HCT116 (cell line): ENCODE data around the gene CDH23. TPM values are rescaled to one million over a fixed set of nuclear protein-coding genes. Genes with fewer than 3 reads are reported as not detected.

Experiments
- ATAC-seq: fragments of 200-7000 bp; cut with Tn5 transposase; 2 replicates; pipeline ENCODE4 v1.9.1; 2020; ENCODE audit warnings: mild to moderate bottlenecking, moderate library complexity
- BruUV-seq: library from RNA; stranded (reverse); fragments of 400-500 nt; replicated peaks from 2 replicates; lab custom pipeline; 2021; lab: Mats Ljungman, UMichigan
- CTCF ChIA-PET: fragments of 300-600 bp; sonication (Branson Sonifier 250); formaldehyde crosslinking; loops from one replicate; lab custom pipeline; 2021; ENCODE audit warnings: antibody characterized with exemption; lab: Charles Lee
- POLR2A ChIA-PET: fragments of 300-600, 350-600 bp; sonication (Branson Sonifier 250); formaldehyde crosslinking; loops from one replicate; lab custom pipeline; 2021; ENCODE audit warnings: antibody characterized with exemption; lab: Charles Lee
- RAD21 ChIA-PET, 2 experiments: fragments of 300-600 bp; sonication (Branson Sonifier 250); formaldehyde crosslinking; loops; one replicate each; lab custom pipeline; 2023; ENCODE audit warnings: low total read pairs in 2 of 2; ENCODE audit not compliant: uncharacterized antibody in 2 of 2, unreplicated experiment in 2 of 2, low non-redundant PET in 1 of 2; lab: Charles Lee
- DNase-seq: peaks from one replicate; pipeline ENCODE4 v3.0.0-alpha.2; 2010; ENCODE audit warnings: low read depth, low spot score
- H2AFZ ChIP-seq: fragments of 200-600 bp; shearing (Covaris generic), sonication (generic); 2 replicates; pipeline ENCODE4 v1.6.1; 2017; ENCODE audit warnings: low read depth, mixed run types, mixed read lengths, antibody characterized with exemption, low read length; ENCODE audit not compliant: poor library complexity, severe bottlenecking
- H3K27ac ChIP-seq: 2 replicates; pipeline ENCODE4 v1.5.1; 2012; ENCODE audit warnings: low read depth, low read length
- H3K27me3 ChIP-seq: fragments of 200-600 bp; sonication (generic); 2 replicates; pipeline ENCODE4 v1.6.1; 2016; ENCODE audit warnings: mixed run types, low read length, mixed read lengths; ENCODE audit not compliant: insufficient read depth
- H3K36me3 ChIP-seq, 2 experiments: fragments of 200-500 bp in 1 of 2; fragments of 200-600 bp in 1 of 2; sonication (Bioruptor generic) in 1 of 2; sonication (generic) in 1 of 2; 2 replicates each; pipeline versions ENCODE4 v1.5.1 to v1.6.1; 2014 to 2016; ENCODE audit warnings: low read length in 2 of 2, inconsistent platforms in 1 of 2, mixed read lengths in 1 of 2, mixed run types in 1 of 2; ENCODE audit not compliant: insufficient read depth in 2 of 2, control insufficient read depth in 1 of 2
- H3K4me1 ChIP-seq, 2 experiments: fragments of 200-600 bp in 1 of 2; sonication (generic) in 1 of 2; 2 replicates each; pipeline versions ENCODE4 v1.5.1 to v1.6.1; 2012 to 2017; ENCODE audit warnings: low read length in 2 of 2, inconsistent platforms in 1 of 2, mild to moderate bottlenecking in 1 of 2, mixed read lengths in 1 of 2, mixed run types in 1 of 2, moderate library complexity in 1 of 2; ENCODE audit not compliant: insufficient read depth in 2 of 2, control insufficient read depth in 1 of 2
- H3K4me2 ChIP-seq: fragments of 200-600 bp; sonication (generic); 2 replicates; pipeline ENCODE4 v1.6.1; 2017; ENCODE audit warnings: mixed run types, low read length, mixed read lengths
- H3K4me3 ChIP-seq, 2 experiments: fragments of 200-600 bp in 1 of 2; sonication (generic) in 1 of 2; replicated peaks in 1 of 2; 2 replicates each; pipeline ENCODE4 v1.5.1; 2011 to 2016; ENCODE audit warnings: low read length in 2 of 2, control low read depth in 1 of 2, low read depth in 1 of 2, mild to moderate bottlenecking in 1 of 2, mixed read lengths in 1 of 2, mixed run types in 1 of 2
- H3K79me2 ChIP-seq: fragments of 200-600 bp; sonication (generic); 2 replicates; pipeline ENCODE4 v1.6.1; 2017; ENCODE audit warnings: mild to moderate bottlenecking, mixed run types, low read length, moderate library complexity, mixed read lengths; ENCODE audit not compliant: insufficient read depth
- H3K9ac ChIP-seq: fragments of 200-600 bp; sonication (generic); 2 replicates; pipeline ENCODE4 v1.6.1; 2016; ENCODE audit warnings: low read length, mixed read lengths
- H3K9me2 ChIP-seq: fragments of 200-600 bp; sonication (generic), shearing (Covaris generic); 2 replicates; pipeline ENCODE4 v1.6.1; 2017; ENCODE audit warnings: mixed run types, mild to moderate bottlenecking, moderate library complexity; ENCODE audit not compliant: insufficient read depth
- H3K9me3 ChIP-seq, 2 experiments: fragments of 200-500 bp in 1 of 2; fragments of 200-600 bp in 1 of 2; sonication (Bioruptor generic) in 1 of 2; sonication (generic) in 1 of 2; 2 replicates each; pipeline ENCODE4 v1.6.1; 2014 to 2017; ENCODE audit warnings: low read length in 2 of 2, mixed read lengths in 2 of 2, inconsistent platforms in 1 of 2, low read depth in 1 of 2, mild to moderate bottlenecking in 1 of 2, mixed run types in 1 of 2, moderate library complexity in 1 of 2; ENCODE audit not compliant: control insufficient read depth in 1 of 2, insufficient read depth in 1 of 2
- H4K20me1 ChIP-seq: fragments of 200-600 bp; sonication (generic), shearing (Covaris generic); 2 replicates; pipeline ENCODE4 v1.6.1; 2017; ENCODE audit warnings: mixed run types, mild to moderate bottlenecking, moderate library complexity; ENCODE audit not compliant: insufficient read depth
- CEBPB ChIP-seq: IDR thresholded peaks from 2 replicates; pipeline ENCODE4 v1.6.1; 2012; ENCODE audit warnings: low read depth
- ELF1 ChIP-seq: IDR thresholded peaks from 2 replicates; pipeline ENCODE4 v1.6.1; 2012; ENCODE audit warnings: low read depth, borderline replicate concordance
- JUND ChIP-seq: IDR thresholded peaks from 2 replicates; pipeline ENCODE4 v1.6.1; 2012
- POLR2AphosphoS5 ChIP-seq: IDR thresholded peaks from 2 replicates; pipeline ENCODE4 v1.6.1; 2011; ENCODE audit warnings: mild to moderate bottlenecking, low read depth, low read length, moderate library complexity
- RAD21 ChIP-seq: IDR thresholded peaks from 2 replicates; pipeline ENCODE4 v1.6.1; 2012; ENCODE audit warnings: low read depth, mild to moderate bottlenecking
- SIN3A ChIP-seq: IDR thresholded peaks from 2 replicates; pipeline ENCODE4 v1.6.1; 2012; ENCODE audit warnings: low read depth
- SP1 ChIP-seq: IDR thresholded peaks from 2 replicates; pipeline ENCODE4 v1.6.1; 2012; ENCODE audit warnings: low read depth
- SRF ChIP-seq: IDR thresholded peaks from 2 replicates; pipeline ENCODE4 v1.6.1; 2012; ENCODE audit warnings: low read depth
- ZBTB33 ChIP-seq: IDR thresholded peaks from 2 replicates; pipeline ENCODE4 v1.6.1; 2011; ENCODE audit warnings: mild to moderate bottlenecking, low read length, moderate library complexity; ENCODE audit not compliant: insufficient replicate concordance; ENCODE audit errors: extremely low read depth
- ZFX ChIP-seq: fragments of 450-650 bp; IDR thresholded peaks from 2 replicates; pipeline ENCODE4 v1.6.1; 2017
- intact Hi-C: fragments of 100-400 bp; cut with micrococcal nuclease; formaldehyde crosslinking; loops from 2 replicates; pipeline ENCODE4 v1.10.0; 2022
- total RNA-seq: library from RNA; stranded (reverse); gene quantifications from one replicate; pipeline ENCODE4 v1.2.1, GENCODE V29; 2021; ENCODE audit not compliant: unreplicated experiment
- TF ChIP-seq, protein P1 (sequence below): IDR thresholded peaks from 2 replicates; pipeline ENCODE4 v1.6.1; 2012
- TF ChIP-seq, protein P2 (sequence below): IDR thresholded peaks from 2 replicates; pipeline ENCODE4 v1.6.1; 2012
- TF ChIP-seq, protein P3 (sequence below): IDR thresholded peaks from 2 replicates; pipeline ENCODE4 v1.6.1; 2012; ENCODE audit warnings: low read depth

The CDH23 gene
- total RNA-seq, 1 experiment from 2014 or later, result not detected

- Histone ChIP-seq H3K27me3 (no peaks in the 10 kb centered on the region), H3K4me3 (no peak overlapping the region), H2AFZ (no peak overlapping the region), H3K36me3 (no peaks in the 10 kb centered on the region), H3K27ac (no peak overlapping the region)
- ChIA-PET CTCF (no interaction called here), POLR2A (no interaction called here), RAD21 (no interaction called here)
- no peak for DNase-seq
- TF ChIP-seq CEBPB, result no peak
- no peak for TF ChIP-seq SRF
- TF ChIP-seq ZFX, result no peak
- TF ChIP-seq, protein P1, sequence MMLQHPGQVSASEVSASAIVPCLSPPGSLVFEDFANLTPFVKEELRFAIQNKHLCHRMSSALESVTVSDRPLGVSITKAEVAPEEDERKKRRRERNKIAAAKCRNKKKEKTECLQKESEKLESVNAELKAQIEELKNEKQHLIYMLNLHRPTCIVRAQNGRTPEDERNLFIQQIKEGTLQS, result no peak
- no peak for TF ChIP-seq ELF1
- no peak for TF ChIP-seq SP1
- TF ChIP-seq, all 23 proteins: peak for 0
- no peak overlapping the region for H3K4me2 ChIP-seq
- no TSS peak for BruUV-seq
- H3K4me1 ChIP-seq, result peaks cover 2 to 10% of the 10 kb centered on the region in 2 experiments; a peak in 2 of 4 replicates
- no peaks in the 10 kb centered on the region for H3K79me2 ChIP-seq
- H3K9ac ChIP-seq, result no peak overlapping the region
- intact Hi-C loops, result no loop called here
- H3K9me2 ChIP-seq, result no peaks in the 10 kb centered on the region
- no peak for ATAC-seq
- H3K9me3 ChIP-seq, result peaks cover 0 to 5% of the 10 kb centered on the region in 2 experiments; a peak in 1 of 4 replicates
- H4K20me1 ChIP-seq, result no peaks in the 10 kb centered on the region
Measured at GRCh38 chr10:71779641-71780040, 382.9 kb downstream of the CDH23 start.

- Histone ChIP-seq H3K9ac (no peak overlapping the region), H3K36me3 (no peaks in the 10 kb centered on the region), H3K9me3 (peaks cover 0 to 5% of the 10 kb centered on the region in 2 experiments; a peak in 1 of 4 replicates), H2AFZ (no peak overlapping the region), H3K79me2 (no peaks in the 10 kb centered on the region), H3K4me3 (no peak overlapping the region), H4K20me1 (no peaks in the 10 kb centered on the region), H3K27me3 (no peaks in the 10 kb centered on the region), H3K27ac (no peak overlapping the region), H3K4me1 (peaks cover 0 to 6% of the 10 kb centered on the region in 2 experiments; a peak in 2 of 4 replicates), H3K4me2 (no peak overlapping the region), H3K9me2 (no peaks in the 10 kb centered on the region)
- no TSS peak for BruUV-seq
- DNase-seq, result no peak
- intact Hi-C loops, result no loop called here
- ChIA-PET CTCF (no interaction called here), POLR2A (no interaction called here), RAD21 (no interaction called here)
- no peak for ATAC-seq
- no peak for TF ChIP-seq RAD21
- no peak for TF ChIP-seq JUND
- TF ChIP-seq POLR2AphosphoS5, result no peak
- TF ChIP-seq, protein P1, result no peak
- TF ChIP-seq, protein P2, sequence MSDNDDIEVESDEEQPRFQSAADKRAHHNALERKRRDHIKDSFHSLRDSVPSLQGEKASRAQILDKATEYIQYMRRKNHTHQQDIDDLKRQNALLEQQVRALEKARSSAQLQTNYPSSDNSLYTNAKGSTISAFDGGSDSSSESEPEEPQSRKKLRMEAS, result no peak
- TF ChIP-seq ZFX, result no peak
- TF ChIP-seq ELF1, result no peak
- TF ChIP-seq SIN3A, result no peak
- no peak for TF ChIP-seq ZBTB33
- TF ChIP-seq, protein P3, sequence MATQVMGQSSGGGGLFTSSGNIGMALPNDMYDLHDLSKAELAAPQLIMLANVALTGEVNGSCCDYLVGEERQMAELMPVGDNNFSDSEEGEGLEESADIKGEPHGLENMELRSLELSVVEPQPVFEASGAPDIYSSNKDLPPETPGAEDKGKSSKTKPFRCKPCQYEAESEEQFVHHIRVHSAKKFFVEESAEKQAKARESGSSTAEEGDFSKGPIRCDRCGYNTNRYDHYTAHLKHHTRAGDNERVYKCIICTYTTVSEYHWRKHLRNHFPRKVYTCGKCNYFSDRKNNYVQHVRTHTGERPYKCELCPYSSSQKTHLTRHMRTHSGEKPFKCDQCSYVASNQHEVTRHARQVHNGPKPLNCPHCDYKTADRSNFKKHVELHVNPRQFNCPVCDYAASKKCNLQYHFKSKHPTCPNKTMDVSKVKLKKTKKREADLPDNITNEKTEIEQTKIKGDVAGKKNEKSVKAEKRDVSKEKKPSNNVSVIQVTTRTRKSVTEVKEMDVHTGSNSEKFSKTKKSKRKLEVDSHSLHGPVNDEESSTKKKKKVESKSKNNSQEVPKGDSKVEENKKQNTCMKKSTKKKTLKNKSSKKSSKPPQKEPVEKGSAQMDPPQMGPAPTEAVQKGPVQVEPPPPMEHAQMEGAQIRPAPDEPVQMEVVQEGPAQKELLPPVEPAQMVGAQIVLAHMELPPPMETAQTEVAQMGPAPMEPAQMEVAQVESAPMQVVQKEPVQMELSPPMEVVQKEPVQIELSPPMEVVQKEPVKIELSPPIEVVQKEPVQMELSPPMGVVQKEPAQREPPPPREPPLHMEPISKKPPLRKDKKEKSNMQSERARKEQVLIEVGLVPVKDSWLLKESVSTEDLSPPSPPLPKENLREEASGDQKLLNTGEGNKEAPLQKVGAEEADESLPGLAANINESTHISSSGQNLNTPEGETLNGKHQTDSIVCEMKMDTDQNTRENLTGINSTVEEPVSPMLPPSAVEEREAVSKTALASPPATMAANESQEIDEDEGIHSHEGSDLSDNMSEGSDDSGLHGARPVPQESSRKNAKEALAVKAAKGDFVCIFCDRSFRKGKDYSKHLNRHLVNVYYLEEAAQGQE, result no peak
Measured at GRCh38 chr10:71780156-71780555, 383.4 kb downstream of the CDH23 start.
